SK-N-SH treated with all-trans-retinoic acid at 6 μM for 48 hours (cell line): Measurements from ENCODE around the gene C11orf16.

Source experiments
- ARNTL ChIP-seq: fragments of 450-650 bp; formaldehyde crosslinking; IDR thresholded peaks from 2 replicates; pipeline ENCODE4 v1.5.0; 2020; ENCODE audit warnings: low read depth, mild to moderate bottlenecking, moderate library complexity, borderline replicate concordance
- CREB5 ChIP-seq: fragments of 250-450 bp; sonication (Bioruptor Pico); IDR thresholded peaks from 2 replicates; pipeline ENCODE4 v1.5.1; 2020; ENCODE audit warnings: low read depth, mild to moderate bottlenecking, moderate library complexity
- CSDC2 ChIP-seq: fragments of 250-450 bp; sonication (Bioruptor Pico); IDR thresholded peaks from 2 replicates; pipeline ENCODE4 v1.5.0; 2020; ENCODE audit warnings: mild to moderate bottlenecking, moderate library complexity
- PATZ1 ChIP-seq: fragments of 250-450 bp; sonication (Bioruptor Pico); IDR thresholded peaks from 2 replicates; pipeline ENCODE4 v1.8.0; 2020; ENCODE audit warnings: mild to moderate bottlenecking, moderate library complexity, borderline replicate concordance
- POU6F1 ChIP-seq: fragments of 250-450 bp; sonication (Bioruptor Pico); IDR thresholded peaks from 2 replicates; pipeline ENCODE4 v1.8.0; 2021; ENCODE audit warnings: low read depth, mild to moderate bottlenecking, moderate library complexity, borderline replicate concordance
- PPARA ChIP-seq: fragments of 250-450 bp; sonication (Bioruptor Pico); IDR thresholded peaks from 2 replicates; pipeline ENCODE4 v1.5.0; 2020; ENCODE audit warnings: mild to moderate bottlenecking, borderline replicate concordance
- RARB ChIP-seq: fragments of 250-450 bp; sonication (Bioruptor Pico); IDR thresholded peaks from 2 replicates; pipeline ENCODE4 v1.8.0; 2021; ENCODE audit warnings: mild to moderate bottlenecking, moderate library complexity
- TCF4 ChIP-seq: fragments of 250-450 bp; sonication (Bioruptor Pico); IDR thresholded peaks from 2 replicates; pipeline ENCODE4 v1.8.0; 2021; ENCODE audit warnings: mild to moderate bottlenecking, moderate library complexity, borderline replicate concordance
- TOX ChIP-seq: fragments of 250-450 bp; sonication (Bioruptor Pico); IDR thresholded peaks from 2 replicates; pipeline ENCODE4 v1.8.0; 2021; ENCODE audit warnings: mild to moderate bottlenecking, moderate library complexity, borderline replicate concordance
- TSHZ2 ChIP-seq: fragments of 250-450 bp; sonication (Bioruptor Pico); IDR thresholded peaks from 2 replicates; pipeline ENCODE4 v1.5.0; 2020; ENCODE audit warnings: mild to moderate bottlenecking, moderate library complexity
- ZC3H10 ChIP-seq: fragments of 250-450 bp; sonication (Bioruptor Pico); IDR thresholded peaks from 2 replicates; pipeline ENCODE4 v1.5.1; 2021; ENCODE audit warnings: mild to moderate bottlenecking, moderate library complexity
- ZFP3 ChIP-seq: fragments of 250-450 bp; sonication (Bioruptor Pico); IDR thresholded peaks from 2 replicates; pipeline ENCODE4 v1.5.0; 2020; ENCODE audit warnings: mild to moderate bottlenecking, moderate library complexity
- ZNF8 ChIP-seq: fragments of 450-650 bp; formaldehyde crosslinking; IDR thresholded peaks from 2 replicates; pipeline ENCODE4 v1.5.0; 2020; ENCODE audit warnings: mild to moderate bottlenecking, moderate library complexity

- no peak for TF ChIP-seq TSHZ2 (CRISPR knock-in tag)
- TF ChIP-seq ZFP3 (CRISPR knock-in tag): no peak
- no peak for TF ChIP-seq PATZ1
- no peak for TF ChIP-seq POU6F1
- no peak for TF ChIP-seq ARNTL (CRISPR knock-in tag)
- no peak for TF ChIP-seq TOX (CRISPR knock-in tag)
- TF ChIP-seq RARB (CRISPR knock-in tag): no peak
- TF ChIP-seq TCF4 (CRISPR knock-in tag): no peak
- no peak for TF ChIP-seq ZC3H10
- no peak for TF ChIP-seq CSDC2 (CRISPR knock-in tag)
- no peak for TF ChIP-seq ZNF8 (CRISPR knock-in tag)
- TF ChIP-seq CREB5 (CRISPR knock-in tag): no peak
- TF ChIP-seq PPARA (CRISPR knock-in tag): no peak
Observed at GRCh38 chr11:8871962-8872361, 60.8 kb downstream of the C11orf16 start.
